Measurements from ENCODE around the gene DMRTC2.
A peak's percentile ranks its signal among the peaks of the same experiment; 100 is the strongest.

The DMRTC2 gene

DNA sequence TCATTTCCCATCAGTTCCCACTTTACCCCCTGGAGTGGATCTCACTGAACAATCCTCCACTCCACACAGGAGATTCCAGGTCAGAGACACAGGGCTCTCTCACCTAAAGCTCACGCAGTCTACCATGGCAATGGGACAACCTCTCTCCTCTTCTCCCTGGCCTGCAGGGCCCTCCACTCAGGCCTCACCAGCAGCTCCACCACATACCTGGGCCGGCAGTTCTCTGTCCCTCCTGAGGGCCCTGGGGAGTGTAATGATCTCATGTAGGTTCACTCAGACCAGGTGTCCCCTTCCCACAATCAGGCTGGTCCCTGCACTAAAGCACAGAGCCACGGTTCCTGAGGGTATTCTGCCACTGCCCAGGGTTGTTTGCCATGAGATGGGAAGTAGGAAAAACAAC lies 32.9 kb upstream of the DMRTC2 start:
- no peak for DNase-seq (ENCODE audit: low read depth, low spot score)
- H3K4me3 ChIP-seq (ENCODE audit: low read depth, low read length), result no peak overlapping the region
- in situ Hi-C loops (cut with HindIII; ENCODE audit: low sequenced_read_pairs), result no loop called here
- TF ChIP-seq, protein P1, sequence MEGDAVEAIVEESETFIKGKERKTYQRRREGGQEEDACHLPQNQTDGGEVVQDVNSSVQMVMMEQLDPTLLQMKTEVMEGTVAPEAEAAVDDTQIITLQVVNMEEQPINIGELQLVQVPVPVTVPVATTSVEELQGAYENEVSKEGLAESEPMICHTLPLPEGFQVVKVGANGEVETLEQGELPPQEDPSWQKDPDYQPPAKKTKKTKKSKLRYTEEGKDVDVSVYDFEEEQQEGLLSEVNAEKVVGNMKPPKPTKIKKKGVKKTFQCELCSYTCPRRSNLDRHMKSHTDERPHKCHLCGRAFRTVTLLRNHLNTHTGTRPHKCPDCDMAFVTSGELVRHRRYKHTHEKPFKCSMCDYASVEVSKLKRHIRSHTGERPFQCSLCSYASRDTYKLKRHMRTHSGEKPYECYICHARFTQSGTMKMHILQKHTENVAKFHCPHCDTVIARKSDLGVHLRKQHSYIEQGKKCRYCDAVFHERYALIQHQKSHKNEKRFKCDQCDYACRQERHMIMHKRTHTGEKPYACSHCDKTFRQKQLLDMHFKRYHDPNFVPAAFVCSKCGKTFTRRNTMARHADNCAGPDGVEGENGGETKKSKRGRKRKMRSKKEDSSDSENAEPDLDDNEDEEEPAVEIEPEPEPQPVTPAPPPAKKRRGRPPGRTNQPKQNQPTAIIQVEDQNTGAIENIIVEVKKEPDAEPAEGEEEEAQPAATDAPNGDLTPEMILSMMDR (IDR thresholded peaks at IDR 0.05; ENCODE audit: low read depth, low read length), result no peak

DNA sequence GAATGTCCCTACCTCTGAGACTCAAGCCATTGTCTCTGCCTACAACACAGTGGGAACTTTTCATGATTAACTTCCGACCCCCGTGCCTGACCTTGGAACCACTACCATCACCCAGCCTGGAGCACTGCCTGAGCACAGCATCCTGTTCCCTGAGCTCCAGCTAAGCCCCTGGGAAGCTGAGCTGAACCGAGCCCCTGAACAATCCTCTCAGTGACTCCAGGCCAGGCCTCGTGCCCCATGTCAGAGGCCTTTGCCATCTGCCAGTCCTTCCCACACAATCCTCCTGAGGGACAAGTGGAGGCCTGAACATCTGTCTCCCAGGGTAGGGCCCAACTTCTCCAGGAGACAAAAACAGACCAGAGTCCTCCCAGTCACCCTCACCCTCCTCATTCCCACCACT lies 30.9 kb upstream of the DMRTC2 start:
- in situ Hi-C loops (cut with HindIII; ENCODE audit: low sequenced_read_pairs), result no loop called here

DNA sequence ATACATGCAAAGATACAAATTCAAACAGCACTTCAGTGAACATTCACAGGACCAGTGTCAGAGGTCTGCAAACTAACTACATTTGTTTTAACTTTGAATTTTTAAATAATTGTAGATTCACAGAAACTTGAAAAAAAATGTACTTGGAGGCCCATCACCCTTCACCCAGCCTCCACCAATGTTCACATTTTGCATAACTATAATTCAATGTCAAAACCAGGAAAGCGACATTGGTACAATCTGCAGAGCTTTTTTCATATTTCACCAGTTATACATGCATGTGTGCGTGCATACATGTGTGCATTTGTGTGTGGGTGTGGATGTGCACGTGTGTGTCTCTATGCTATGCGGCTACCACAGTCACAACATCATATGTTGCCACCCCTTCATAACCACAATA lies 29.5 kb upstream of the DMRTC2 start:
- TF ChIP-seq, protein P1 (IDR thresholded peaks at IDR 0.05; ENCODE audit: low read depth, low read length), result no peak
- no peak overlapping the region for H3K4me3 ChIP-seq (ENCODE audit: low read depth, low read length)
- DNase-seq (ENCODE audit: low read depth, low spot score), result no peak
- in situ Hi-C loops (cut with HindIII; ENCODE audit: low sequenced_read_pairs), result no loop called here

More for the DNA sequence above, 30.9 kb upstream of the DMRTC2 start:
- TF ChIP-seq, protein P1 (IDR thresholded peaks at IDR 0.05; ENCODE audit: low read depth, low read length), result no peak
- no peak overlapping the region for H3K4me3 ChIP-seq (ENCODE audit: low read depth, low read length)
- no peak for DNase-seq (ENCODE audit: low read depth, low spot score)

DNA sequence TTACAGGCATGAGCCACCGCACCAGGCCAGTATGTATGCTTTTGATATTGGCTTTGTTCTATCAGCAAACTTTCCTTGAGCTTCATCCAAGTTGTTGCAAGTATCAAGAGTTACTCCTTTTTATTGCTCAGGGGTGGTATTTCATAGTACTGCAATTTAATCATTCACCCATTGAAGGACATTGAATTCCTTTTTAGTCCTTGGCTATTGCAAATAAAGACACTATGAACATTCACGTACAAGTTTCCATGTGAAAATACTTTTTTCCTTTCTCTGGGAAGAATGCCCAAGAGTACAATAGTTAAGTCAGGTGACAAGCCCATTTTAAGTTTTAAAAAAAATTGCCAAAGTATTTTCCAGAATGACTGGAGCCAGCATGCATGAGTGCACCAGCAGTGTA lies 28.1 kb upstream of the DMRTC2 start:
- DNase-seq (ENCODE audit: low read depth, low spot score), result no peak
- TF ChIP-seq, protein P1 (IDR thresholded peaks at IDR 0.05; ENCODE audit: low read depth, low read length), result no peak
- no peak overlapping the region for H3K4me3 ChIP-seq (ENCODE audit: low read depth, low read length)
- in situ Hi-C loops (cut with HindIII; ENCODE audit: low sequenced_read_pairs), result no loop called here

DNA sequence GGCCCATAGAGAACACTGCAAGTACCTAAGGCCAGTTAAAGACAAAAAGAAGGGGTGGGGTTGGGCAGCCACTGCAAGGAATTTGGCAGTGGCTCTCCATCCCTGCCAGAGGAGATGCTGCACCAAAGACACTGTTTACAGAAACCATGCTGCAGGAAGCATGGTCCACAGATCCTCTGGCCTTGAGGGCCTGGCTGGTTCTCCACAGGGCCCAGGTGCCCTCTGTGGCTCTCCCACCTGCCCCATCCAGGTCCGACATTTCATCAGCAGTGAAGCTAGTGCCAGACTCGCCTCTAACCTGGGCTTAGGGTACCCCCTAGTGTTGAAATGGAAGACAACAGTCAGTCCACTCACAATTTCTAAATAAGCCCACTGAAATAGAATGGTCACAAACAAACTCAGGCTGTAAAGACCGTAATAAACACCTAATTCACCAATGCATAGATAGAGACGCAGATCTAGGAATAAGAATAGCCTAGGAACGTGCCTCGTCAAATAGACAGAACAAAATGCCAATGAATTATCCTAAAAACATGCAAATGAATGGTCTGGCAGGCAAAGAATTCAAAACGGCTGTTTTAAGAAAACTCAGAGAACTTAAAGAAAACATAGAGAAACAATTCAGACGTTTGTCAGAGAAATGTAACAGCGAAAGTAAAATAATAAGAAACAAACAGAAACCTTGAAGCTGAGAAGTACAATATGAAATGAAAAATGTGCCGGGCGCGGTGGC lies 23.7 kb upstream of the DMRTC2 start:
- no peak overlapping the region for H3K4me3 ChIP-seq (ENCODE audit: low read depth, low read length)
- TF ChIP-seq, protein P1 (IDR thresholded peaks at IDR 0.05; ENCODE audit: low read depth, low read length), result peak; percentile 46
- DNase-seq (ENCODE audit: low read depth, low spot score), result no peak
- in situ Hi-C loops (cut with HindIII; ENCODE audit: low sequenced_read_pairs), result no loop called here

DNA sequence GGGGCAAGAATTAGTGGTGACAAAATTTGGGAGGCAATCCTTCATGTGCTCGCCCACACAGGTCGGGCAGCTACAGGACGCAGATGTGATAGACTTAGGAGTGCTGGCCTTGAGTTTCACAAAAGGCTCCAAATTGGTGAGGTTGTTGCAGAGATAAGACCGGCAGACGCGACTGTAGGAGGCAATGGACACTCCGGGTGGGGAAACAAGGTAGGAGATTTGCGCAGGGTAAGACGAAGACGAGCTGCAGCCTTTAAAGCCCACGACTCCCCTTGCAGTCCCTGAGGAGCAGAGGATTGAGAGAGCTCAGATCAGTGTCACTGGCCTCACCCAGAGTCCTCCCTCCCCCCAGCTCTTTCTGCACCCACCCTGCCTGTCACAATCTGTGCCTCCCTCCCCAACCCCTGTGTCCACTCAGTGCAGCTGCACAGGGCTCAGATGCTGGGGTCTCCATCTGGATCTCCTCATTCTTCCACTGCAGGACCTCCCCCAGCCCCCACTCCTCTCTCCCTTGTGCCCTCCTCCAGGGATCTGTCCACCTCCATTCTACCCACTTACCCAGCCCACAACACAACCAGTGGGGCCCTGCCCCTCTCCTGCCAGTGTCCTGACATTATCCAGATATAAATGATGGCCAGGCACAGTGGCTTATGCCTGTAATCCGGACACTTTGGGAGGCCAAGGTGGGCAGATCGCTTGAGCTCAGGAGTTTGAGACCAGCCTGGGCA lies 6.7 kb upstream of the DMRTC2 start:
- no peak overlapping the region for H3K4me3 ChIP-seq (ENCODE audit: low read depth, low read length)
- in situ Hi-C loops (cut with HindIII; ENCODE audit: low sequenced_read_pairs), result no loop called here
- DNase-seq (ENCODE audit: low read depth, low spot score), result no peak
- TF ChIP-seq, protein P1 (IDR thresholded peaks at IDR 0.05; ENCODE audit: low read depth, low read length), result no peak

All from astrocyte of the spinal cord (primary cell).